ENCODE results near the gene DCBLD1. TPM values are rescaled to one million over a fixed set of nuclear protein-coding genes. Genes with fewer than 3 reads are reported as not detected.

The DCBLD1 gene
- total RNA-seq, 1 experiment from 2014 or later = 69.3 TPM

Other genes starting within 250 kb of the DCBLD1 start
- not detected in 2 replicates for gene VGLL2, start 217.1 kb upstream of the DCBLD1 start, total RNA-seq (2022)
- gene ROS1, start 56.7 kb upstream of the DCBLD1 start, total RNA-seq (2022) = 0.16 TPM in 1 of 2 replicates, not detected in the other
- 29.0 and 29.6 TPM in 2 replicates for gene GOPC, start 119.8 kb downstream of the DCBLD1 start, total RNA-seq (2022)
- 38.9 and 41.1 TPM in 2 replicates for gene NUS1, start 192.8 kb downstream of the DCBLD1 start, total RNA-seq (2022)

All from Caco-2 (cell line).